ENCODE data around the gene HTR3A.

GRCh38 chr11:114034956-114035355 is 60.0 kb downstream of the HTR3A start:
- no peak for TF ChIP-seq CTCF (IDR thresholded peaks at IDR 0.05; ENCODE audit: low read length)
- TF ChIP-seq EZH2 (IDR thresholded peaks at IDR 0.05; ENCODE audit: borderline replicate concordance, low read length), result no peak

Data from OCI-LY1 (cell line).